ENCODE data around the gene RWDD3.

Gene RWDD3

DNA sequence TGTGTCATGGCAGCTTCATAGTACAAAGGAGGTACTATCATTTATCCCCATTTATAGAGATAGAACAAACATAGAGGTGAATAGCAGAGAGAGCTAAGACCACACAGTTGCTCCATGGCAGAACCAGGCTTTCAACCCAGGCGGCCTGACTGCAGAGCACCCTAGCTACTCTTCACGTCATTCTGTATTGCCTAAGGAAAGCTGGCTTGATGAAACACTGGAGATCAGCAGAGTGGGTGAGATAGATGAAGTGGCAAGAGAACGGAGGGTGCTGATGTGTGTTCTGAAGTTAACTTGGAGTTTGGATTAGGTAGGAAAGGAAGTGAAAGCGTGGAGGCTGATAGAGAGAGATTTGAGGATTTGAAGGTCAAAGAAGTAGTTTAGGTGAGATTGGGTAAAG lies 47.9 kb upstream of the RWDD3 start:
- POLR2A ChIA-PET, result no interaction called here

More for the DNA sequence above, 47.9 kb upstream of the RWDD3 start:
- Histone ChIP-seq H3K9me3 (ENCODE audit: control insufficient read depth, insufficient read depth, low read depth, low read length) (no peaks in the 10 kb centered on the region), H3K36me3 (ENCODE audit: control insufficient read depth in 2 of 2, insufficient read depth in 1 of 2, low read length in 2 of 2) (peaks cover 0 to 3% of the 10 kb centered on the region in 2 experiments; a peak in 1 of 3 replicates), H3K4me3 (ENCODE audit: low read depth, low read length) (no peak overlapping the region), H3K4me1 (ENCODE audit: control insufficient read depth, insufficient read depth, low read length) (no peaks in the 10 kb centered on the region), H3K27ac (ENCODE audit: extremely low read depth, low read depth, low read length) (no peak overlapping the region)
- no peak for TF ChIP-seq ZXDB (tag by site-specific recombination; IDR thresholded peaks at IDR 0.05)
- TF ChIP-seq ZNF560 (tag by site-specific recombination; IDR thresholded peaks at IDR 0.05; ENCODE audit: borderline replicate concordance), result no peak
- TF ChIP-seq ZNF521 (tag by site-specific recombination; IDR thresholded peaks at IDR 0.05), result no peak
- TF ChIP-seq, protein P1, sequence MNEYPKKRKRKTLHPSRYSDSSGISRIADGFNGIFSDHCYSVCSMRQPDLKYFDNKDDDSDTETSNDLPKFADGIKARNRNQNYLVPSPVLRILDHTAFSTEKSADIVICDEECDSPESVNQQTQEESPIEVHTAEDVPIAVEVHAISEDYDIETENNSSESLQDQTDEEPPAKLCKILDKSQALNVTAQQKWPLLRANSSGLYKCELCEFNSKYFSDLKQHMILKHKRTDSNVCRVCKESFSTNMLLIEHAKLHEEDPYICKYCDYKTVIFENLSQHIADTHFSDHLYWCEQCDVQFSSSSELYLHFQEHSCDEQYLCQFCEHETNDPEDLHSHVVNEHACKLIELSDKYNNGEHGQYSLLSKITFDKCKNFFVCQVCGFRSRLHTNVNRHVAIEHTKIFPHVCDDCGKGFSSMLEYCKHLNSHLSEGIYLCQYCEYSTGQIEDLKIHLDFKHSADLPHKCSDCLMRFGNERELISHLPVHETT (tag by site-specific recombination; IDR thresholded peaks at IDR 0.05), result no peak
- TF ChIP-seq, protein P2, sequence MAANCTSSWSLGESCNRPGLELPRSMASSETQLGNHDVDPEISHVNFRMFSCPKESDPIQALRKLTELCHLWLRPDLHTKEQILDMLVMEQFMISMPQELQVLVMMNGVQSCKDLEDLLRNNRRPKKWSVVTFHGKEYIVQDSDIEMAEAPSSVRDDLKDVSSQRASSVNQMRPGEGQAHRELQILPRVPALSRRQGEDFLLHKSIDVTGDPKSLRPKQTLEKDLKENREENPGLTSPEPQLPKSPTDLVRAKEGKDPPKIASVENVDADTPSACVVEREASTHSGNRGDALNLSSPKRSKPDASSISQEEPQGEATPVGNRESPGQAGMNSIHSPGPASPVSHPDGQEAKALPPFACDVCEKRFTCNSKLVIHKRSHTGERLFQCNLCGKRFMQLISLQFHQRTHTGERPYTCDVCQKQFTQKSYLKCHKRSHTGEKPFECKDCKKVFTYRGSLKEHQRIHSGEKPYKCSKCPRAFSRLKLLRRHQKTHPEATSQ (tag by site-specific recombination; IDR thresholded peaks at IDR 0.05), result no peak
- TF ChIP-seq ZBTB44 (tag by site-specific recombination; IDR thresholded peaks at IDR 0.05), result no peak
- no peak for TF ChIP-seq ZNF626 (tag by site-specific recombination; IDR thresholded peaks at IDR 0.05)
- no peak for TF ChIP-seq PRDM4 (tag by site-specific recombination; IDR thresholded peaks at IDR 0.05)
- TF ChIP-seq ZNF830 (tag by site-specific recombination; IDR thresholded peaks at IDR 0.05; ENCODE audit: low read depth), result no peak
- TF ChIP-seq ZNF785 (tag by site-specific recombination; IDR thresholded peaks at IDR 0.05), result no peak
- no peak for TF ChIP-seq ZNF571 (tag by site-specific recombination; IDR thresholded peaks at IDR 0.05)
- no peak for TF ChIP-seq ZNF155 (tag by site-specific recombination; IDR thresholded peaks at IDR 0.05)
- TF ChIP-seq ZNF174 (tag by site-specific recombination; IDR thresholded peaks at IDR 0.05), result no peak
- TF ChIP-seq KLF17 (tag by site-specific recombination; IDR thresholded peaks at IDR 0.05), result no peak
- no peak for TF ChIP-seq REST (tag by site-specific recombination; IDR thresholded peaks at IDR 0.05)
- CTCF ChIA-PET, result no interaction called here
